Measurements from ENCODE around the gene ITGB6.

The ITGB6 gene

GRCh38 chr2:160051371-160051800 is 148.7 kb downstream of the ITGB6 start:
- ChIA-PET POLR2A (ENCODE audit: low non-redundant PET) (no interaction called here), CTCF (interaction anchor here (0.6 to 0.8 kb wide), 2 partner anchors 219 to 641 kb away, joined by 4 read pairs; no protein-coding TSS in a partner anchor)
- TF ChIP-seq, protein P1, sequence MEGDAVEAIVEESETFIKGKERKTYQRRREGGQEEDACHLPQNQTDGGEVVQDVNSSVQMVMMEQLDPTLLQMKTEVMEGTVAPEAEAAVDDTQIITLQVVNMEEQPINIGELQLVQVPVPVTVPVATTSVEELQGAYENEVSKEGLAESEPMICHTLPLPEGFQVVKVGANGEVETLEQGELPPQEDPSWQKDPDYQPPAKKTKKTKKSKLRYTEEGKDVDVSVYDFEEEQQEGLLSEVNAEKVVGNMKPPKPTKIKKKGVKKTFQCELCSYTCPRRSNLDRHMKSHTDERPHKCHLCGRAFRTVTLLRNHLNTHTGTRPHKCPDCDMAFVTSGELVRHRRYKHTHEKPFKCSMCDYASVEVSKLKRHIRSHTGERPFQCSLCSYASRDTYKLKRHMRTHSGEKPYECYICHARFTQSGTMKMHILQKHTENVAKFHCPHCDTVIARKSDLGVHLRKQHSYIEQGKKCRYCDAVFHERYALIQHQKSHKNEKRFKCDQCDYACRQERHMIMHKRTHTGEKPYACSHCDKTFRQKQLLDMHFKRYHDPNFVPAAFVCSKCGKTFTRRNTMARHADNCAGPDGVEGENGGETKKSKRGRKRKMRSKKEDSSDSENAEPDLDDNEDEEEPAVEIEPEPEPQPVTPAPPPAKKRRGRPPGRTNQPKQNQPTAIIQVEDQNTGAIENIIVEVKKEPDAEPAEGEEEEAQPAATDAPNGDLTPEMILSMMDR (conservative IDR thresholded peaks at IDR 0.05; ENCODE audit: low read depth): no peak
- no peak overlapping the region for H3K27ac ChIP-seq
- no peak for DNase-seq (ENCODE audit: low spot score)

- TF ChIP-seq, protein P1 (conservative IDR thresholded peaks at IDR 0.05; ENCODE audit: low read depth): no peak
- POLR2A ChIA-PET (ENCODE audit: low non-redundant PET): no interaction called here
- DNase-seq (ENCODE audit: low spot score): no peak
- CTCF ChIA-PET: no interaction called here
- H3K27ac ChIP-seq: no peak overlapping the region
These were observed 149.9 kb downstream of the ITGB6 start for GRCh38 chr2:160050147-160050546.
